ENCODE measurements around the gene CREB3L2. TPM values are rescaled to one million over a fixed set of nuclear protein-coding genes. Genes with fewer than 3 reads are reported as not detected.

The CREB3L2 gene
- total and polyA plus RNA-seq, 2 of the 8 experiments (the other 6 are each of a cell fraction or from before 2014, with no cell fraction given) = 14.4 to 48.3 TPM

DNA sequence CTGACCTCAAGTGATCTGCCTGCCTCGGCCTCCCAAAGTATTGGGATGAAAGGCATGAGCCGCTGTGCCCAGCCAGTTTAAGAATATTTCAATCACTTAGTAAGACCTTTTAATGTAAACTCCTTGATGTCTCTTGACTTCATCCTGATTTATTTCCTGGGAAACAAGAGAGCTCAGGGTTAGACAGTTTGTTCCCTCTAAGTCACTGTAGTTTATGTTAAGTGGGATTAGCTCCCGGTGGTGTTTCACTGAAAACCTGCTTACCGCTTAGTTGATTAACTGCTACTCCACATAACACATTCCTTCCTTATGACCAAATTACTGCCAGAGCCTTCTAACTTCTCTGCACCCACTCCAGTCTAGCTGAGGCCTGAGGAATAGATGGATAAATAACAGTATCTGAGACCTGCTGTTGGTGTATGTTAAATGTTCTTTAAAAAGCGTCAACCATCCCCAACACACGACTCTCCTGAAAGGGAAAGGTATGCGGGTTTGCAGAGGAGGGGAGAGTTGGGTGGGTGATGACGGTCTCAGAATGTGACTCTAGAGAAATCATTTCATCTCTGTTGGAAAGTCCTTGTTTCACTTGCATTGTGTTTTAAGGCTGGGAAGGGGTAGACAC, 48.7 kb downstream of the CREB3L2 start:
- Histone ChIP-seq H4K5ac (ENCODE audit: insufficient read length, low read depth, low read length) (no peak overlapping the region), H3K4me2 (ENCODE audit: insufficient read depth in 1 of 2, low read depth in 2 of 2, low read length in 2 of 2) (peak overlapping the region; percentile 48 to 55; a peak in 3 of 4 replicates), H3K4me3 (ENCODE audit: extremely low read depth in 1 of 4, insufficient read depth in 2 of 4, low read depth in 3 of 4, low read length in 4 of 4) (peak overlapping the region in 1 of 4 experiments; percentile 37; a peak in 4 of 8 replicates), H3K79me2 (ENCODE audit: control insufficient read depth in 1 of 2, insufficient read depth in 2 of 2, low read length in 2 of 2) (peaks cover 0 to 58% of the 10 kb centered on the region in 2 experiments; a peak in 3 of 4 replicates), H4K8ac (ENCODE audit: extremely low read depth, insufficient read depth, low read length) (no peak overlapping the region), H3K27ac (ENCODE audit: low read depth, low read length) (peak overlapping the region; percentile 76), H3K18ac (ENCODE audit: extremely low read depth, low read length) (no peak overlapping the region), H2AK5ac (ENCODE audit: low read depth, low read length) (no peak overlapping the region), H4K20me1 (replicated peaks in 1 of 2; ENCODE audit: control insufficient read depth in 1 of 2, insufficient read depth in 2 of 2, low read length in 2 of 2) (peaks cover 0 to 4% of the 10 kb centered on the region in 2 experiments), H2BK12ac (ENCODE audit: low read depth, low read length) (peak overlapping the region; percentile 45; the same call in 1 of the 2 replicates), H2BK5ac (ENCODE audit: low read depth, low read length) (no peak overlapping the region), H3K23me2 (ENCODE audit: low read depth, low read length) (no peaks in the 10 kb centered on the region), H2BK15ac (ENCODE audit: low read length) (no peak overlapping the region), H2AFZ (ENCODE audit: low read length) (no peak overlapping the region), H3K79me1 (ENCODE audit: low read depth, low read length) (peaks cover 3% of the 10 kb centered on the region), H3K4ac (replicated peaks; ENCODE audit: insufficient read length, low read depth, low read length) (no peak overlapping the region), H2BK20ac (ENCODE audit: low read length) (no peak overlapping the region), H3K23ac (ENCODE audit: insufficient read length) (no peak overlapping the region), H4K91ac (replicated peaks; ENCODE audit: insufficient read length, low read length) (no peak overlapping the region), H3K4me1 (replicated peaks in 1 of 4; ENCODE audit: control insufficient read depth in 3 of 4, insufficient read depth in 4 of 4, low read length in 3 of 4) (peaks cover 4 to 20% (median 12%) of the 10 kb centered on the region in 4 experiments; a peak in 6 of 7 replicates), H3K9me3 (ENCODE audit: insufficient read depth in 2 of 2, low read depth in 1 of 2, low read length in 1 of 2) (no peaks in the 10 kb centered on the region), H3K27me3 (replicated peaks in 1 of 4; ENCODE audit: control insufficient read depth in 3 of 4, extremely low read depth in 1 of 4, insufficient read depth in 3 of 4, low read length in 3 of 4) (no peaks in the 10 kb centered on the region), H3K14ac (ENCODE audit: insufficient read length) (no peak overlapping the region), H3K56ac (replicated peaks; ENCODE audit: insufficient read length, low read depth, low read length) (no peak overlapping the region), H3K9ac (replicated peaks in 1 of 4; ENCODE audit: extremely low read depth in 1 of 4, low read depth in 3 of 4, low read length in 3 of 4) (peak overlapping the region in 1 of 4 experiments; percentile 29; a peak in 1 of 7 replicates), H2BK120ac (replicated peaks; ENCODE audit: low read depth, low read length) (no peak overlapping the region), H3K36me3 (ENCODE audit: control insufficient read depth in 2 of 4, insufficient read depth in 4 of 4, low read length in 3 of 4) (peaks cover 0 to 3% (median 0%) of the 10 kb centered on the region in 4 experiments; a peak in 1 of 8 replicates)
- no peak for FAIRE-seq
- POLR2A ChIA-PET (ENCODE audit: partially characterized antibody) = interaction anchor here (1.0 kb wide), 1 partner anchor 8 kb away, joined by 3 read pairs; no protein-coding TSS in a partner anchor
- TF ChIP-seq TAF7 (optimal IDR thresholded peaks at IDR 0.05; ENCODE audit: borderline replicate concordance, low read depth, low read length) (no peak), SP1 (IDR thresholded peaks at IDR 0.05; ENCODE audit: low read depth, low read length) (0 out of 2 replicates have a peak, but pooled peaks have one; percentile 3), GABPA (IDR thresholded peaks at IDR 0.05; ENCODE audit: borderline replicate concordance, insufficient read depth, low read length) (no peak)
- CTCF ChIA-PET (ENCODE audit: partially characterized antibody) = interaction anchor here (1.3 to 1.5 kb wide), 3 partner anchors 31 to 48 kb away, joined by 3 to 5 read pairs (median 4); no protein-coding TSS in a partner anchor
- WGBS, 2 experiments (ENCODE audit: extremely low coverage in 1 of 2, insufficient coverage in 1 of 2, insufficient read length in 1 of 2, insufficient replicate concordance in 2 of 2, low coverage in 1 of 2, low lambda C conversion rate in 2 of 2, missing lambda C conversion rate in 1 of 2) = 46% methylated on average over 8 of the region's 8 CpGs; no CpG with 5 or more reads in 1 of the 2 experiments
- no peak for DNase-seq (ENCODE audit: low read depth in 1 of 2, low spot score in 2 of 2)
